ENCODE measurements around the gene SPINT4. TPM values are rescaled to one million over a fixed set of nuclear protein-coding genes. Genes with fewer than 3 reads are reported as not detected.
"Not testable (repeated sequence)": the region's sequence is repeated elsewhere in the genome, so short reads cannot be mapped to it uniquely, and the experiment has no call there.

The SPINT4 gene
- total RNA-seq (not detected), polyA plus RNA-seq (not detected)

GRCh38 chr20:45722047-45722446, at the start of gene SPINT4:
Gene SPINT4, plus strand, starts transcription at chr20:45722347. Its CDS starts 21 bp downstream, at chr20:45722368.
- no peaks in the 10 kb centered on the region for H3K9me3 ChIP-seq
- no peak within 1 kb of the TSS for H3K27ac ChIP-seq
- no peaks in the 10 kb centered on the region for H3K36me3 ChIP-seq
- H3K27me3 ChIP-seq: no peaks in the 10 kb centered on the region
- no peak within 1 kb of the TSS for H3K4me3 ChIP-seq
- intact Hi-C loops (cut with DNase I): no loop called here
- DNase-seq: no peak
- WGBS, 2 donors: 87 to 96% methylated on average over 1 of the region's 1 CpG
- TF ChIP-seq CTCF (IDR thresholded peaks at IDR 0.05) (no peak), EP300 (IDR thresholded peaks at IDR 0.05) (no peak), POLR2A (IDR thresholded peaks at IDR 0.05) (no peak), POLR2AphosphoS5 (IDR thresholded peaks at IDR 0.05) (no peak)
- no peaks in the 10 kb centered on the region for H3K4me1 ChIP-seq

GRCh38 chr20:45672765-45673164, 49.4 kb upstream of the SPINT4 start:
- intact Hi-C loops (cut with DNase I): no loop called here
- no peaks in the 10 kb centered on the region for H3K4me1 ChIP-seq
- H3K27me3 ChIP-seq: no peaks in the 10 kb centered on the region
- no peaks in the 10 kb centered on the region for H3K9me3 ChIP-seq
- no peak overlapping the region for H3K27ac ChIP-seq
- no peaks in the 10 kb centered on the region for H3K36me3 ChIP-seq
- DNase-seq: no peak
- H3K4me3 ChIP-seq: no peak overlapping the region
- TF ChIP-seq CTCF (IDR thresholded peaks at IDR 0.05): no peak
- TF ChIP-seq EP300 (IDR thresholded peaks at IDR 0.05): no peak
- TF ChIP-seq POLR2A (IDR thresholded peaks at IDR 0.05): no peak
- no peak for TF ChIP-seq POLR2AphosphoS5 (IDR thresholded peaks at IDR 0.05)

- no peaks in the 10 kb centered on the region for H3K36me3 ChIP-seq
- no peak overlapping the region for H3K27ac ChIP-seq
- TF ChIP-seq EP300 (IDR thresholded peaks at IDR 0.05) (no peak), POLR2AphosphoS5 (IDR thresholded peaks at IDR 0.05) (no peak), POLR2A (IDR thresholded peaks at IDR 0.05) (no peak), CTCF (IDR thresholded peaks at IDR 0.05) (no peak)
- no peak for DNase-seq
- no peaks in the 10 kb centered on the region for H3K27me3 ChIP-seq
- intact Hi-C loops (cut with DNase I): no loop called here
- H3K4me1 ChIP-seq: no peaks in the 10 kb centered on the region
- no peak overlapping the region for H3K4me3 ChIP-seq
- peaks cover 4 to 23% (median 15%) of the 10 kb centered on the region in 4 donors for H3K9me3 ChIP-seq
These were observed 42.5 kb upstream of the SPINT4 start for GRCh38 chr20:45679650-45680049.

- DNase-seq: no peak
- Histone ChIP-seq H3K36me3 (no peaks in the 10 kb centered on the region), H3K27ac (no peak overlapping the region), H3K4me1 (no peaks in the 10 kb centered on the region), H3K9me3 (peaks cover 0 to under 1% (median 0%) of the 10 kb centered on the region in 4 donors), H3K4me3 (no peak overlapping the region), H3K27me3 (no peaks in the 10 kb centered on the region)
- WGBS, 2 donors: 59 to 61% methylated on average over 3 of the region's 3 CpGs
- intact Hi-C loops (cut with DNase I): no loop called here
- TF ChIP-seq CTCF (IDR thresholded peaks at IDR 0.05): no peak
- TF ChIP-seq POLR2AphosphoS5 (IDR thresholded peaks at IDR 0.05): no peak
- TF ChIP-seq POLR2A (IDR thresholded peaks at IDR 0.05): no peak
- TF ChIP-seq EP300 (IDR thresholded peaks at IDR 0.05): no peak
These were observed 36.3 kb upstream of the SPINT4 start for GRCh38 chr20:45685896-45686295.

GRCh38 chr20:45693346-45693745, 28.8 kb upstream of the SPINT4 start:
- not testable (repeated sequence) for H3K9me3 ChIP-seq
- 84 to 89% methylated on average over 12 of the region's 12 CpGs for WGBS, 2 donors

More at GRCh38 chr20:45693346-45693745, 28.8 kb upstream of the SPINT4 start:
- H3K4me3 ChIP-seq; H3K4me1 ChIP-seq; H3K36me3 ChIP-seq; H3K27ac ChIP-seq; H3K27me3 ChIP-seq; intact Hi-C loops (cut with DNase I); DNase-seq: not testable (repeated sequence)
